Measurements from ENCODE around the gene FBXL14. TPM values are rescaled to one million over a fixed set of nuclear protein-coding genes. Genes with fewer than 3 reads are reported as not detected.

Gene FBXL14
- total and polyA plus RNA-seq, 2 of the 13 experiments (the other 11 are each of a cell fraction or from before 2014, with no cell fraction given), result 7.0 to 7.4 TPM

GRCh38 chr12:1605129-1606020 is 11.0 kb upstream of the FBXL14 start (continued):
- TF ChIP-seq PLSCR1 (CRISPR knock-in tag; IDR thresholded peaks at IDR 0.05; ENCODE audit: borderline replicate concordance), result no peak
- no peak for TF ChIP-seq ZFP82 (CRISPR knock-in tag; IDR thresholded peaks at IDR 0.05; ENCODE audit: borderline replicate concordance)
- TF ChIP-seq ZNF547 (CRISPR knock-in tag; IDR thresholded peaks at IDR 0.05), result no peak
- TF ChIP-seq REXO4 (CRISPR knock-in tag; IDR thresholded peaks at IDR 0.05; ENCODE audit: borderline replicate concordance), result no peak
- no peak for TF ChIP-seq ATF5 (CRISPR knock-in tag; IDR thresholded peaks at IDR 0.05; ENCODE audit: low read depth)
- TF ChIP-seq PCBP2 (optimal IDR thresholded peaks at IDR 0.05; ENCODE audit: low read depth, low read length, poor library complexity, severe bottlenecking), result no peak
- no peak for TF ChIP-seq ETS1 (CRISPR knock-in tag; IDR thresholded peaks at IDR 0.05)
- no peak for TF ChIP-seq PPARG (CRISPR knock-in tag; conservative IDR thresholded peaks at IDR 0.05)
- TF ChIP-seq PREB (CRISPR knock-in tag; IDR thresholded peaks at IDR 0.05), result no peak
- no peak for TF ChIP-seq ZBTB42 (CRISPR knock-in tag; IDR thresholded peaks at IDR 0.05)
- TF ChIP-seq KDM3A (CRISPR knock-in tag; IDR thresholded peaks at IDR 0.05; ENCODE audit: low read depth), result peak; percentile 20; the same call in 1 of the 2 replicates
- TF ChIP-seq ZBED4 (CRISPR knock-in tag; IDR thresholded peaks at IDR 0.05; ENCODE audit: borderline replicate concordance), result 0 out of 2 replicates have a peak, but pooled peaks have one; percentile 19
- TF ChIP-seq ZNF616 (CRISPR knock-in tag; IDR thresholded peaks at IDR 0.05; ENCODE audit: low read depth), result no peak
- no peak for TF ChIP-seq KDM5A (IDR thresholded peaks at IDR 0.05; ENCODE audit: borderline replicate concordance, low read length)
- no peak for TF ChIP-seq ZNF749 (CRISPR knock-in tag; IDR thresholded peaks at IDR 0.05; ENCODE audit: borderline replicate concordance)
- TF ChIP-seq ZNF788 (CRISPR knock-in tag; IDR thresholded peaks at IDR 0.05; ENCODE audit: borderline replicate concordance), result no peak
- TF ChIP-seq SALL2 (CRISPR knock-in tag; IDR thresholded peaks at IDR 0.05), result no peak
- no peak for TF ChIP-seq NONO (IDR thresholded peaks at IDR 0.05)
- no peak for TF ChIP-seq NONO (CRISPR knock-in tag; conservative IDR thresholded peaks at IDR 0.05)

Data from HepG2 (cell line).